ENCODE measurements around the gene PMS1. TPM values are rescaled to one million over a fixed set of nuclear protein-coding genes. Genes with fewer than 3 reads are reported as not detected.

PMS1 gene
- total and polyA plus RNA-seq, 7 donors = 4.6 to 20.3 (median 10.2) TPM

DNA sequence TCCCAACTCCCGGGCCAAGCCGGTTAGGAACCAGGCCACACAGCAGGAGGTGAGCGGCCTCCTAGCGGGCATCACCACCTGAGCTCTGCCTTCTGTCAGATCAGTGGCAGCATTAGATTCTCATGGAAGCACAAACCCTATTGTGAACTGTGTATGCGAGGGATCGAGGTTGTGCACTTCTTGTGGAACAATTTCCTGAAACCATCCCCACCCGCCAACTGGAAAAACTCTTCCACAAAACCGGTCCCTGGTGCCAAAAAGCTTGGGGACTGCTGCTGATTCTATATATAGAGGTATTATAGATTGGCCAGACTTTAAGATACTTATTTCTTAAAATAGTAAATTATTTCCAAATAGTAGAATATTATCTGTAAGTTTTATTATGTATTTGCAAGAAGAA lies 89.4 kb downstream of the PMS1 start:
- intact Hi-C loops (cut with DNase I) = no loop called here
- WGBS, 3 donors = 79 to 84% (median 82%) methylated on average over 8 of the region's 8 CpGs
- no peak for ATAC-seq
- no peak overlapping the region for H3K27ac ChIP-seq
- no peak for DNase-seq
- peaks cover 0 to 30% of the 10 kb centered on the region in 2 donors for H3K36me3 ChIP-seq (ENCODE audit: insufficient read depth in 1 of 2, low read depth in 1 of 2)
- no peaks in the 10 kb centered on the region for H3K27me3 ChIP-seq (ENCODE audit: insufficient read depth in 3 of 3, low read length in 2 of 3)
- H3K4me1 ChIP-seq = no peaks in the 10 kb centered on the region
- TF ChIP-seq, protein P1, sequence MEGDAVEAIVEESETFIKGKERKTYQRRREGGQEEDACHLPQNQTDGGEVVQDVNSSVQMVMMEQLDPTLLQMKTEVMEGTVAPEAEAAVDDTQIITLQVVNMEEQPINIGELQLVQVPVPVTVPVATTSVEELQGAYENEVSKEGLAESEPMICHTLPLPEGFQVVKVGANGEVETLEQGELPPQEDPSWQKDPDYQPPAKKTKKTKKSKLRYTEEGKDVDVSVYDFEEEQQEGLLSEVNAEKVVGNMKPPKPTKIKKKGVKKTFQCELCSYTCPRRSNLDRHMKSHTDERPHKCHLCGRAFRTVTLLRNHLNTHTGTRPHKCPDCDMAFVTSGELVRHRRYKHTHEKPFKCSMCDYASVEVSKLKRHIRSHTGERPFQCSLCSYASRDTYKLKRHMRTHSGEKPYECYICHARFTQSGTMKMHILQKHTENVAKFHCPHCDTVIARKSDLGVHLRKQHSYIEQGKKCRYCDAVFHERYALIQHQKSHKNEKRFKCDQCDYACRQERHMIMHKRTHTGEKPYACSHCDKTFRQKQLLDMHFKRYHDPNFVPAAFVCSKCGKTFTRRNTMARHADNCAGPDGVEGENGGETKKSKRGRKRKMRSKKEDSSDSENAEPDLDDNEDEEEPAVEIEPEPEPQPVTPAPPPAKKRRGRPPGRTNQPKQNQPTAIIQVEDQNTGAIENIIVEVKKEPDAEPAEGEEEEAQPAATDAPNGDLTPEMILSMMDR (IDR thresholded peaks at IDR 0.05) = no peak
- no peak overlapping the region for H3K4me3 ChIP-seq
- no peaks in the 10 kb centered on the region for H3K9me3 ChIP-seq

DNA sequence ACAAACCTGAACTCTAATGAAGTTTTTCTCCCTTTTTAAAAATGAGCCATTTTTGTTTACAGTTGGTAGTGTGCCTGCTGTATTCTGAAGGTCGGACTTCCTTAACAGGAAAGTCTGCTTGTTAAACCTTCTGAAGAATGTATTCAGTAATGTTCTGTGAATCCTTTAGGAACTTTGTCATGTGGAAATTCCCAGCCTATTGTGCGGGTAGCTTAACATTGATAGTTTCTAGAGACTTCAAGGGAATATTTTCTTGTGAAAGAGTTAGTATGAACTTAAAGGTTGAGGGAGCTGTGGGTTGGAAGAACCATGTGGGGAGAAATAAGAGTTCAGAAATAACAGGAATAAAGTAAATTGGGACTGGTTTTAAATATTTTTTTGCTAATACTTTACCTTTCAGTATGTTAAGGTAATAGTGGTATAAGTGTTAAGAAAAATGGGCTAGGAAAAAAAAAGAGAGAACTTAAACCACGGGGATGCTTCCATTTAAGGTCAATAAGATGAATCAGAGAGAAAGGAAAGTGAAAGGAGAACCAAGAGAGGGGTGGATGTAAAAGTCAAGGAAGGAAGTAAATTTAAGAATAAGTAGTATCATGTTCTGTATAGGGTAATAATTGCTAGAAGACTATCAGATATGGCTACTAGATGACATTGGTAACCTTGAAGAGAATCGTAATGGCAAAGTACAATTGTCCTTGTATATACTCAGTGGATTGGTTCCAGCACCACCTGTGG lies 90.5 kb downstream of the PMS1 start:
- TF ChIP-seq, protein P1 (IDR thresholded peaks at IDR 0.05) = no peak
- intact Hi-C loops (cut with DNase I) = no loop called here
- ATAC-seq = no peak
- Histone ChIP-seq H3K9me3 (no peaks in the 10 kb centered on the region), H3K36me3 (ENCODE audit: insufficient read depth in 1 of 2, low read depth in 1 of 2) (peaks cover 0 to 30% of the 10 kb centered on the region in 2 donors), H3K4me3 (no peak overlapping the region), H3K27ac (no peak overlapping the region), H3K27me3 (ENCODE audit: insufficient read depth in 3 of 3, low read length in 2 of 3) (no peaks in the 10 kb centered on the region), H3K4me1 (no peaks in the 10 kb centered on the region)
- 93% methylated on average over 4 of the region's 4 CpGs for WGBS, 3 donors
- DNase-seq = no peak

DNA sequence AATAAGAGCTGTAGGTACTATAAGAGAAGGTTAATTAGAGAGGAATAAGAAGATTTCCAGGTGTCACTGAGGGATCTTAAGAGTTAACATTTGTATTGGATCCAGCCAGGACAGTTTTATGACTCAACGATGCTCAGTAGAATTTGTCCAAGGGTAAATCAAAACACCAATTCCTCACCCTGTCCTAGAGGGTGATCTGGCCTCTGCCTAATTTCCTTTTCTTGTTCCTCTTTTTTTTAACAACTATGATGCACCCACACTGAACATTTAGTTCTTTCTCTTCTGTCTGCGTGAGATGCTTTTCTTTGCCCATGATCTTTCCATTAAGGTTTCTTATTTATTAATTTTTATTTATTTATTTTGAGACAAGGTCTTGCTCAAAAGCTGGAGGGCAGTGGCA lies 92.0 kb downstream of the PMS1 start:
- TF ChIP-seq, protein P1 (IDR thresholded peaks at IDR 0.05) = no peak
- Histone ChIP-seq H3K4me3 (no peak overlapping the region), H3K27me3 (ENCODE audit: insufficient read depth in 3 of 3, low read length in 2 of 3) (no peaks in the 10 kb centered on the region), H3K27ac (no peak overlapping the region), H3K36me3 (ENCODE audit: insufficient read depth in 1 of 2, low read depth in 1 of 2) (peaks cover 0 to 30% of the 10 kb centered on the region in 2 donors), H3K4me1 (no peaks in the 10 kb centered on the region), H3K9me3 (no peaks in the 10 kb centered on the region)
- DNase-seq = no peak
- intact Hi-C loops (cut with DNase I) = no loop called here
- ATAC-seq = no peak
- 58 to 66% (median 58%) methylated on average over 2 of the region's 2 CpGs for WGBS, 3 donors

DNA sequence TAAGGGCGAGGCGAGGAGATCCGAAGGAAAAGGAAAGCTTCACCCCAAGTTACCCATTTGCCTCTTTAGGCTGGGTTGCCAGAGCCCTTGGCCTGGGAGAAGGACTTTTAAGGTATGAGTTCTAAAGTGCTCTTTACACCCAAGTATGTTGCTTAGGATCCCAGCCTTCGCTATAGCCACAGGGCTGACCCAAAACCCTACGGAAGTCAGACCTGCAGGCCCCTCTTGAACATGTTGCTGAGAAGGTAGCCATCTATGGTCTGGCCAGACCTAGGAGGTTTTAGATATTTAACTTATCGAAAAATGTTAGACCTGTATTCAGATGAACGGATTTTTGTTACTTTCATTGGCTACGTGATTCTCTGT lies 95.4 kb downstream of the PMS1 start:
- ATAC-seq (no peak), DNase-seq (no peak)
- Histone ChIP-seq H3K27ac (no peak overlapping the region), H3K4me1 (no peaks in the 10 kb centered on the region), H3K4me3 (no peak overlapping the region), H3K27me3 (ENCODE audit: insufficient read depth in 3 of 3, low read length in 2 of 3) (no peaks in the 10 kb centered on the region), H3K36me3 (ENCODE audit: insufficient read depth in 1 of 2, low read depth in 1 of 2) (peaks cover 0 to 14% of the 10 kb centered on the region in 2 donors), H3K9me3 (no peaks in the 10 kb centered on the region)
- intact Hi-C loops (cut with DNase I) = no loop called here
- 92 to 95% (median 92%) methylated on average over 8 of the region's 8 CpGs for WGBS, 3 donors
- TF ChIP-seq, protein P1 (IDR thresholded peaks at IDR 0.05) = no peak

DNA sequence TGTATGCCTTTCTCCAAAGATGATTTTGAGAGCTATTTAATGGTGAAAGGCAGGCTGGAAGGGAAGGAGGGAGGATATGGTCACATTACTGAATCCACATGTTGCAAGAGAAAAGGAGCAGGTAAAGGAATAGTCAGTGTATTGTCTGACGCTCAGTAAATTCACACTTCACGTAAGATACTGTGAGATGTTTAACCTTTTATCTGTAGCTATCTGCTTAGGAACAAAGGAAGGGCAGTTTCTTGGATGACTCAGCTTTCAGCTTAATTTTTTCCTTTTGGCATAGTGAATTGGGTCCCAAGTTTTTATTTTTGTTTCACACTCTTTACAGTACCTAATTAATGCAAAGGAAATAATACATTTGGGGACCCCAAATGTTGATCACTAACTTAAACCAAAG lies 96.2 kb downstream of the PMS1 start:
- TF ChIP-seq, protein P1 (IDR thresholded peaks at IDR 0.05) = no peak
- Histone ChIP-seq H3K27ac (no peak overlapping the region), H3K4me1 (no peaks in the 10 kb centered on the region), H3K27me3 (ENCODE audit: insufficient read depth in 3 of 3, low read length in 2 of 3) (no peaks in the 10 kb centered on the region), H3K9me3 (no peaks in the 10 kb centered on the region), H3K36me3 (ENCODE audit: insufficient read depth in 1 of 2, low read depth in 1 of 2) (peaks cover 0 to 13% of the 10 kb centered on the region in 2 donors), H3K4me3 (no peak overlapping the region)
- no peak for ATAC-seq
- 69 to 83% (median 78%) methylated on average over 2 of the region's 2 CpGs for WGBS, 3 donors
- intact Hi-C loops (cut with DNase I) = no loop called here
- no peak for DNase-seq
